Mesendoderm (in vitro differentiated cells): ENCODE data around the gene C1orf105.

ENCODE experiments used
- DNase-seq: peaks from one replicate; pipeline ENCODE4 v3.0.0; 2013
- H2AK5ac ChIP-seq: 2 replicates; pipeline ENCODE4 v1.6.1; 2013; ENCODE audit warnings: low read length, inconsistent platforms
- H2BK120ac ChIP-seq: 2 replicates; pipeline ENCODE4 v1.6.1; 2013; ENCODE audit warnings: low read depth, mild to moderate bottlenecking, low read length, moderate library complexity, mixed read lengths
- H2BK15ac ChIP-seq: replicated peaks from 2 replicates; pipeline ENCODE4 v1.6.1; 2013; ENCODE audit warnings: low read depth, mild to moderate bottlenecking, moderate library complexity
- H2BK5ac ChIP-seq: 2 replicates; pipeline ENCODE4 v1.6.1; 2013; ENCODE audit warnings: low read length, inconsistent platforms
- H3K18ac ChIP-seq: 2 replicates; pipeline ENCODE4 v1.6.1; 2013; ENCODE audit warnings: mild to moderate bottlenecking, low read length, mixed read lengths
- H3K23ac ChIP-seq: one replicate; pipeline ENCODE4 v1.6.1; 2013; ENCODE audit warnings: low read length
- H3K27ac ChIP-seq: 2 replicates; pipeline ENCODE4 v1.5.1; 2013; ENCODE audit warnings: low read depth, mild to moderate bottlenecking, inconsistent platforms, low read length, moderate library complexity
- H3K27me3 ChIP-seq: 2 replicates; pipeline ENCODE4 v1.6.1; 2013; ENCODE audit warnings: low read length, control low read depth, mild to moderate bottlenecking, inconsistent platforms; ENCODE audit not compliant: insufficient read depth, poor library complexity
- H3K36me3 ChIP-seq: 2 replicates; pipeline ENCODE4 v1.6.1; 2013; ENCODE audit warnings: low read length, inconsistent platforms; ENCODE audit not compliant: control insufficient read depth, insufficient read depth
- H3K4ac ChIP-seq: one replicate; pipeline ENCODE4 v1.6.1; 2013; ENCODE audit warnings: low read depth, mild to moderate bottlenecking, low read length, moderate library complexity
- H3K4me1 ChIP-seq: 2 replicates; pipeline ENCODE4 v1.6.1; 2013; ENCODE audit warnings: low read depth, low read length, inconsistent platforms; ENCODE audit not compliant: control insufficient read depth
- H3K4me2 ChIP-seq: 2 replicates; pipeline ENCODE4 v1.6.1; 2013; ENCODE audit warnings: low read length
- H3K4me3 ChIP-seq: 2 replicates; pipeline ENCODE4 v1.5.1; 2013; ENCODE audit warnings: mild to moderate bottlenecking, low read length
- H3K56ac ChIP-seq: one replicate; pipeline ENCODE4 v1.6.1; 2013; ENCODE audit warnings: low read length
- H3K79me1 ChIP-seq: 2 replicates; pipeline ENCODE4 v1.6.1; 2013; ENCODE audit warnings: low read length, inconsistent platforms
- H3K79me2 ChIP-seq: 2 replicates; pipeline ENCODE4 v1.6.1; 2013; ENCODE audit warnings: mild to moderate bottlenecking, low read length; ENCODE audit not compliant: control insufficient read depth, insufficient read depth
- H3K9ac ChIP-seq: 2 replicates; pipeline ENCODE4 v1.6.1; 2013; ENCODE audit warnings: low read length, inconsistent platforms
- H4K5ac ChIP-seq: one replicate; pipeline ENCODE4 v1.6.1; 2013; ENCODE audit warnings: low read length
- H4K8ac ChIP-seq: one replicate; pipeline ENCODE4 v1.6.1; 2013; ENCODE audit warnings: low read depth, mild to moderate bottlenecking, control low read depth, low read length, moderate library complexity
- WGBS: extraction: QIAGEN DNeasy Blood & Tissue Kit; methylation state at CpG from one replicate; pipeline ENCODE4 v1.1.7; 2013; ENCODE audit warnings: low lambda C conversion rate, missing lambda C conversion rate; ENCODE audit not compliant: insufficient coverage; ENCODE audit errors: extremely low coverage; 5-methylcytosine and 5-hydroxymethylcytosine counted together

The C1orf105 gene

DNA sequence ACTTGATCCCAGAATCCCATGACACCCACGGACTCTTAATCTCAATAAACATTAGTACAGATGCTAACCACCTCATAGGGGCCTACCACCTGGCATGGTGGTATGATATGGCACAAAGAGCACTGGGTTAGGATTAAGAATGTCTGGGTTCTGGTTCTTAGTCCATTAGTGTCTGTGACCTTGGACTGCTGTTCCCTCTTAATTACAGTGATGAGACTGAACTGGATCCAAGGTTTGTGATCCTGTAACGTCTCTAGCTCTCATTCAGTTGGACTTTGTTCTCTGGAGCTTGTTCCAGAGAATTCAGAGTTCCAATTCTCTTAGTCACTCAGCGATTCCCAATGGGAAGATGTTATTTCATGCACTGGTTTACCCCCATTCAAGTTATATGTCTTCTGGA is 47.0 kb downstream of the C1orf105 start:
- Histone ChIP-seq H2BK15ac (no peak overlapping the region), H2BK5ac (no peak overlapping the region), H3K79me1 (no peaks in the 10 kb centered on the region), H3K27ac (no peak overlapping the region), H3K79me2 (no peaks in the 10 kb centered on the region), H3K4me3 (no peak overlapping the region), H2AK5ac (no peak overlapping the region), H3K4me2 (no peak overlapping the region), H3K36me3 (no peaks in the 10 kb centered on the region), H3K23ac (no peak overlapping the region), H3K18ac (no peak overlapping the region), H4K8ac (no peak overlapping the region), H3K56ac (no peak overlapping the region), H4K5ac (no peak overlapping the region), H3K27me3 (no peaks in the 10 kb centered on the region), H3K9ac (no peak overlapping the region), H2BK120ac (no peak overlapping the region), H3K4me1 (no peaks in the 10 kb centered on the region), H3K4ac (no peak overlapping the region)
- WGBS: no CpG with 5 or more reads among the region's 3 CpGs
- DNase-seq: no peak

DNA sequence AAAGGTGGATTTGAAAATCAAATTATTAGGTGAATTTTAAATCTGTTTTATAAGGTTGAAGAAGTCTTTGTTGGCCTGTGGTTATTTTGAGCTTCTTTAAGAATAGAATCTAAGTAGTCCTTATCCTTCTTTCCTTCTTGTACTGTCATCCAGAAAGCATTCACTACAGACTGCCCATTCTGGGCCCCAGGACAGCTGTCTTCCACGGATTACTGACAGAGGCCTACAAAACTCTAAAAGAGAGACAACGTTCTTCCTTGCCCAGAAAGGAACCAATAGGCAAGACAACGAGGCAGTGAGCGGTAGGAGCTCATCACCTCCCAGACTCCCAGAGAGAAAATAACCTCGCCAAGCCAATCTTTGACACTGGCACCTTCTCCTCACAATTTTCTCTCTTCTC is 47.8 kb downstream of the C1orf105 start:
- H3K4ac ChIP-seq: no peak overlapping the region
- no peak overlapping the region for H3K4me3 ChIP-seq
- no peak overlapping the region for H3K27ac ChIP-seq
- H3K18ac ChIP-seq: no peak overlapping the region
- H3K79me2 ChIP-seq: no peaks in the 10 kb centered on the region
- H2BK120ac ChIP-seq: no peak overlapping the region
- H4K5ac ChIP-seq: no peak overlapping the region
- no peak for DNase-seq
- no peaks in the 10 kb centered on the region for H3K36me3 ChIP-seq
- H3K23ac ChIP-seq: no peak overlapping the region
- H3K9ac ChIP-seq: no peak overlapping the region
- no peak overlapping the region for H3K4me2 ChIP-seq
- no peak overlapping the region for H2BK15ac ChIP-seq
- no peaks in the 10 kb centered on the region for H3K27me3 ChIP-seq
- H2AK5ac ChIP-seq: no peak overlapping the region
- no CpG with 5 or more reads among the region's 5 CpGs for WGBS
- H2BK5ac ChIP-seq: no peak overlapping the region
- H4K8ac ChIP-seq: no peak overlapping the region
- no peaks in the 10 kb centered on the region for H3K4me1 ChIP-seq
- H3K56ac ChIP-seq: no peak overlapping the region
- no peaks in the 10 kb centered on the region for H3K79me1 ChIP-seq

DNA sequence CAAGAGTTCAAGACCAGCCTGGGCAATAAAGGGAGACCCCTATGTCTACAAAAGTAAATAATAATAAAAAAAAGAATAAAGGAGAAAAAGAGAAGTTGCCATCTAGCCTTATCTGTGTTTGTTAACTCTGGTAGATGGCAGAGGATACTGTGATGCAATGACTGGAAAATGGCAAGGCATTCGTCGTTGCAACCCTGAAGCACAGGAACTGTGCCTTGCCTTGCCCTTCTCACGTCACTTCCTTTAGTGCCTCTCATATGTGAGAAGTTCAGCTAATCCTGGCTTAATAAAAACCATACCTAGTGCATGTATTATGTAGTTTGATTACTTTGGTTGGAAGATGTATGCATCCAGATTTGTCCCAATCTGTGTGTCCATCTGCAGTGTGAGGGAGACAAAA is 49.2 kb downstream of the C1orf105 start:
- Histone ChIP-seq H3K4me1 (no peaks in the 10 kb centered on the region), H2AK5ac (no peak overlapping the region), H3K4me3 (no peak overlapping the region), H4K5ac (no peak overlapping the region), H3K27me3 (no peaks in the 10 kb centered on the region), H3K4me2 (no peak overlapping the region), H3K56ac (no peak overlapping the region), H3K18ac (no peak overlapping the region), H3K79me2 (no peaks in the 10 kb centered on the region), H2BK15ac (no peak overlapping the region), H2BK5ac (no peak overlapping the region), H4K8ac (no peak overlapping the region), H3K23ac (no peak overlapping the region), H3K36me3 (no peaks in the 10 kb centered on the region), H3K4ac (no peak overlapping the region), H2BK120ac (no peak overlapping the region), H3K79me1 (no peaks in the 10 kb centered on the region), H3K27ac (no peak overlapping the region), H3K9ac (no peak overlapping the region)
- no peak for DNase-seq
- WGBS: no CpG with 5 or more reads among the region's 3 CpGs

DNA sequence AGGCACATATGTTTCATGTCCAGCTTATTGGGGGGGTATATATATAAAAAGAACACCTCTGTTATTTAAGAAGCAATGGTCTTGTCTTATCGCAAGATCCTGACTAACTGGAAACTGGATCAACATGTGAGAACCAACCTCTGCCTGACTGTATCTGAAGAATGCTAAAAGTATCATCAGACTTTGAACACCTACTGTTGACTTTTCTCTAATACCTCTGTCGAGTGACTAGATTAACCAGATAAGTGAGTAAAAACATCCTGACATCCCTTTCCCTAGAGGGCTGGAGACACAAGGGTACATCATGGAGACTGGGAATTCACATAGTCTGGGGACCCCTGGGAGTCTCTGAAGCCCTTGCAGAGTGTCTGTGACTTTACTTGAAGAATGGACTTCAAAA is 49.7 kb downstream of the C1orf105 start:
- no peaks in the 10 kb centered on the region for H3K79me1 ChIP-seq
- no peak for DNase-seq
- no peak overlapping the region for H2BK15ac ChIP-seq
- no peaks in the 10 kb centered on the region for H3K36me3 ChIP-seq
- no peak overlapping the region for H3K4ac ChIP-seq
- no peak overlapping the region for H3K18ac ChIP-seq
- H3K27me3 ChIP-seq: no peaks in the 10 kb centered on the region
- no peak overlapping the region for H4K8ac ChIP-seq
- H3K9ac ChIP-seq: no peak overlapping the region
- H3K4me2 ChIP-seq: no peak overlapping the region
- H3K56ac ChIP-seq: no peak overlapping the region
- no peak overlapping the region for H2AK5ac ChIP-seq
- H3K27ac ChIP-seq: no peak overlapping the region
- H3K79me2 ChIP-seq: no peaks in the 10 kb centered on the region
- no peak overlapping the region for H2BK120ac ChIP-seq
- no peak overlapping the region for H3K4me3 ChIP-seq
- no CpG with 5 or more reads among the region's 2 CpGs for WGBS
- no peak overlapping the region for H3K23ac ChIP-seq
- no peak overlapping the region for H4K5ac ChIP-seq
- H3K4me1 ChIP-seq: no peaks in the 10 kb centered on the region
- no peak overlapping the region for H2BK5ac ChIP-seq

DNA sequence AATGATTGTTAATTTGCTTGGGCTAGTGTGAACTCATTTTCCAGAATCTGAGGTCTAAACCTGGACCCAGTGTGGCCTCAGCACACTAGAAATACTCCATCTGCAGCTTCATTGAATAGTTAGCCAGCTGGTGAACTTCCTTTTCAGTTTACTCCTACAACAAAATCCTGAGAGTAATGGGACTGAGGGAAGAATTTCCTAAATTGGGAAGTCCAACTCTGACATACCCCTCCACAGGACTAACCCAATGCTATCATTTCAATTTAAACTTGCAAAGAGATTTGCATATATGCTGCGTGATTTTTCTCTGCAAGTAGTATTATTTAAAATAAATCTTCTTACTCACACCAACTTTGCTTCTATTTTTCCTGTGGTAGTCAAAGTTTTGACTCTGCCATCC is 51.2 kb downstream of the C1orf105 start:
- Histone ChIP-seq H3K36me3 (no peaks in the 10 kb centered on the region), H3K23ac (no peak overlapping the region), H3K4me1 (peaks cover 2% of the 10 kb centered on the region), H4K8ac (no peak overlapping the region), H3K4me3 (no peak overlapping the region), H4K5ac (no peak overlapping the region), H2BK5ac (no peak overlapping the region), H2AK5ac (no peak overlapping the region), H3K79me1 (no peaks in the 10 kb centered on the region), H2BK120ac (no peak overlapping the region), H3K27ac (no peak overlapping the region), H3K4ac (no peak overlapping the region), H3K56ac (no peak overlapping the region), H3K4me2 (no peak overlapping the region), H3K27me3 (no peaks in the 10 kb centered on the region), H3K9ac (no peak overlapping the region), H3K18ac (no peak overlapping the region), H2BK15ac (no peak overlapping the region), H3K79me2 (no peaks in the 10 kb centered on the region)
- WGBS: no CpG with 5 or more reads among the region's 1 CpG
- no peak for DNase-seq

DNA sequence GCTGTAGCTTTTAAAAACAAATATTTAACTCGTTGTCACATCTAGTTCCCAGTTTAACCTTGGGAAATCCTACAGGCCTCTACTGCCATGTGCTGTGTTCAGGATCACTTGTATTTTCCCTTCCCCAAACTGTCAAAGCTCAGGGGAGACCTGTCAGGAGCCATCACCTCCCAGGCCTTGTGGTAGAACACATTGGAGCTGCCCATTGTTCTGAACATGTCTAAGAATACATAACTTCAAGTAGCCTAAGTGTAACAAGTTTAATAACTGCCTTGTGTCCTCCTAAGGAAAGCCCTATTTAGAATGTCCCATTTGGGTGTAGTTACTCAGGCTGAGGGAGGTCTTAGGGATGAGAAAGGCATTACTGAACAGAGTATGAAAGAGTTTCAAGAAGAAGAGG is 52.0 kb downstream of the C1orf105 start:
- no peaks in the 10 kb centered on the region for H3K79me1 ChIP-seq
- H3K79me2 ChIP-seq: no peaks in the 10 kb centered on the region
- no peak overlapping the region for H4K5ac ChIP-seq
- H2BK15ac ChIP-seq: no peak overlapping the region
- DNase-seq: no peak
- no peak overlapping the region for H3K4me2 ChIP-seq
- no peak overlapping the region for H4K8ac ChIP-seq
- no CpG with 5 or more reads among the region's 1 CpG for WGBS
- H3K27ac ChIP-seq: no peak overlapping the region
- H2AK5ac ChIP-seq: no peak overlapping the region
- H3K4ac ChIP-seq: no peak overlapping the region
- no peak overlapping the region for H3K23ac ChIP-seq
- no peak overlapping the region for H3K9ac ChIP-seq
- H3K4me1 ChIP-seq: peaks cover 2% of the 10 kb centered on the region
- no peaks in the 10 kb centered on the region for H3K36me3 ChIP-seq
- no peak overlapping the region for H3K56ac ChIP-seq
- no peak overlapping the region for H2BK5ac ChIP-seq
- no peaks in the 10 kb centered on the region for H3K27me3 ChIP-seq
- H3K4me3 ChIP-seq: no peak overlapping the region
- no peak overlapping the region for H2BK120ac ChIP-seq
- no peak overlapping the region for H3K18ac ChIP-seq
